Astrocyte of the cerebellum (primary cell): ENCODE results near the gene ANKRD11.

Source experiments
- DNase-seq: peaks from one replicate; pipeline ENCODE4 v3.0.0-alpha.2; 2011; ENCODE audit warnings: low read depth
- H3K4me3 ChIP-seq: 2 replicates; pipeline ENCODE4 v1.5.1; 2011; ENCODE audit warnings: mild to moderate bottlenecking, low read depth, low read length, moderate library complexity
- in situ Hi-C: cut with HindIII; loops from 2 replicates; pipeline ENCODE4 v1.10.0; 2017; ENCODE audit warnings: low sequenced_read_pairs
- TF ChIP-seq, protein P1 (sequence below): IDR thresholded peaks from 2 replicates; pipeline ENCODE4 v1.5.1; 2012; ENCODE audit warnings: low read length, low read depth, moderate library complexity, mild to moderate bottlenecking; ENCODE audit errors: missing control alignments

Gene ANKRD11

GRCh38 chr16:89378947-89379771 lies 111.2 kb downstream of the ANKRD11 start:
- DNase-seq: no peak
- H3K4me3 ChIP-seq: no peak overlapping the region
- TF ChIP-seq, protein P1, sequence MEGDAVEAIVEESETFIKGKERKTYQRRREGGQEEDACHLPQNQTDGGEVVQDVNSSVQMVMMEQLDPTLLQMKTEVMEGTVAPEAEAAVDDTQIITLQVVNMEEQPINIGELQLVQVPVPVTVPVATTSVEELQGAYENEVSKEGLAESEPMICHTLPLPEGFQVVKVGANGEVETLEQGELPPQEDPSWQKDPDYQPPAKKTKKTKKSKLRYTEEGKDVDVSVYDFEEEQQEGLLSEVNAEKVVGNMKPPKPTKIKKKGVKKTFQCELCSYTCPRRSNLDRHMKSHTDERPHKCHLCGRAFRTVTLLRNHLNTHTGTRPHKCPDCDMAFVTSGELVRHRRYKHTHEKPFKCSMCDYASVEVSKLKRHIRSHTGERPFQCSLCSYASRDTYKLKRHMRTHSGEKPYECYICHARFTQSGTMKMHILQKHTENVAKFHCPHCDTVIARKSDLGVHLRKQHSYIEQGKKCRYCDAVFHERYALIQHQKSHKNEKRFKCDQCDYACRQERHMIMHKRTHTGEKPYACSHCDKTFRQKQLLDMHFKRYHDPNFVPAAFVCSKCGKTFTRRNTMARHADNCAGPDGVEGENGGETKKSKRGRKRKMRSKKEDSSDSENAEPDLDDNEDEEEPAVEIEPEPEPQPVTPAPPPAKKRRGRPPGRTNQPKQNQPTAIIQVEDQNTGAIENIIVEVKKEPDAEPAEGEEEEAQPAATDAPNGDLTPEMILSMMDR: no peak
- in situ Hi-C loops: no loop called here

GRCh38 chr16:89377453-89377848 lies 112.9 kb downstream of the ANKRD11 start:
- no peak overlapping the region for H3K4me3 ChIP-seq
- TF ChIP-seq, protein P1: no peak
- DNase-seq: no peak
- in situ Hi-C loops: no loop called here

GRCh38 chr16:89376812-89377452 lies 113.4 kb downstream of the ANKRD11 start:
- in situ Hi-C loops: no loop called here
- TF ChIP-seq, protein P1: no peak
- no peak for DNase-seq
- no peak overlapping the region for H3K4me3 ChIP-seq

GRCh38 chr16:89375686-89376085 lies 114.7 kb downstream of the ANKRD11 start:
- H3K4me3 ChIP-seq: no peak overlapping the region
- in situ Hi-C loops: no loop called here
- TF ChIP-seq, protein P1: no peak
- no peak for DNase-seq

- DNase-seq: no peak
- H3K4me3 ChIP-seq: no peak overlapping the region
- in situ Hi-C loops: no loop called here
- TF ChIP-seq, protein P1: no peak
Observed at GRCh38 chr16:89375021-89375420, 115.3 kb downstream of the ANKRD11 start.

DNA sequence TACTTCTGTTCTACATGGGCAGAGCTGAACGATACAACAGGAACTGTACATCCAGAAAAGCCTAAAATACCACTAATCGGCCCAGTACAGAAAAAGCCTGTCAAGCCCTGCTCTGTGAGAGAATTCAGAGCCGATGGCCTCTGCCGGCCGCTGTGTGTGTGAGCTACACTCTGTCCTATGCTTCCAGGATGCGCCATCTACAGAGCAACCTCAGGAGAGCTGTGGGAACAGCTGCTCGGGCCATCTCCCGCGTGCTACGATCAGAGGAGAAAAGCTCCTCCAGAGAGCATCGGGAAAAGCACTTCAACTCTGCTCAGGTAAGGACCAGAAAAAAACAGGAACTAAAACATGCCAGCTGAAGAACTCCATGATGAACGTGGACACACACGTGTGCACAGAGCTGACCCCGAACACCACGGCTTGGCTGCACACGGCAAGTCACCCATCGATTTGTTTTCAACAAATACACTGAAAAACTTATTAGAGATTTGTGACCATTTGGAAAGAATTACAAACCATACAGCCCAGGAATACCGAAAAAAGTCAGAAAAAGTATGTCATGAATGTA lies 115.9 kb downstream of the ANKRD11 start:
- DNase-seq: no peak
- in situ Hi-C loops: no loop called here
- H3K4me3 ChIP-seq: no peak overlapping the region
- TF ChIP-seq, protein P1: no peak
